GM13977 (cell line): Measurements from ENCODE around the gene GNG8.

Experiments used
- DNase-seq: peaks from one replicate; pipeline ENCODE4 v3.0.0; 2012; ENCODE audit warnings: low spot score
- CTCF ChIP-seq: IDR thresholded peaks from 2 replicates; pipeline ENCODE4 v1.5.1; 2012; ENCODE audit warnings: mild to moderate bottlenecking, control low read depth; ENCODE audit not compliant: insufficient read depth; ENCODE audit errors: extremely low read depth, missing control alignments
- in situ Hi-C: fragments of 300-500 bp; cut with MboI; formaldehyde crosslinking; loops from one replicate; pipeline ENCODE4 v1.12.0; 2022; ENCODE audit warnings: low sequenced_read_pairs, low pct_unique_long_range_greater_than_20kb, mixed read lengths, inconsistent platforms; ENCODE audit not compliant: unreplicated experiment

Gene GNG8

GRCh38 chr19:46635920-46636761 is at the start of gene GNG8:
TSS of gene GNG8 (minus strand) at chr19:46636202. CDS start at chr19:46634682, 1,520 bp downstream.
- DNase-seq: no peak
- no peak for TF ChIP-seq CTCF
- in situ Hi-C loops: no loop called here

GRCh38 chr19:46685189-46685588 is 49.2 kb upstream of the GNG8 start:
- no peak for TF ChIP-seq CTCF
- in situ Hi-C loops: no loop called here
- DNase-seq: no peak

GRCh38 chr19:46678110-46678732 is 42.2 kb upstream of the GNG8 start:
- TF ChIP-seq CTCF: no peak
- in situ Hi-C loops: no loop called here
- DNase-seq: peak; percentile 71

- in situ Hi-C loops: no loop called here
- peak; percentile 21 for DNase-seq
Observed at GRCh38 chr19:46674416-46675178, 38.6 kb upstream of the GNG8 start.

GRCh38 chr19:46670813-46671212 is 34.8 kb upstream of the GNG8 start:
- in situ Hi-C loops: no loop called here
- no peak for TF ChIP-seq CTCF
- no peak for DNase-seq

More at GRCh38 chr19:46674416-46675178, 38.6 kb upstream of the GNG8 start:
- no peak for TF ChIP-seq CTCF

GRCh38 chr19:46668662-46669061 is 32.7 kb upstream of the GNG8 start:
- TF ChIP-seq CTCF: no peak
- in situ Hi-C loops: loop anchor here (10.0 kb wide), 1 partner anchor 134 kb away; no protein-coding TSS in a partner anchor
- DNase-seq: no peak
